Liver (tissue), 2 donors: ENCODE measurements around the gene DPM3.

Experiments
- TF ChIP-seq, protein P1 (sequence below): fragments of 150-350 bp; IDR thresholded peaks from 2 replicates; pipeline ENCODE4 v1.5.1; 2017; ENCODE audit warnings: improper control_type of control experiment, low read depth, low read length; ENCODE audit not compliant: missing input control
- TF ChIP-seq, protein P2 (sequence below): IDR thresholded peaks from 2 replicates; pipeline ENCODE4 v1.6.1; 2016; ENCODE audit warnings: antibody characterized with exemption
- donor health status: healthy.

DNA sequence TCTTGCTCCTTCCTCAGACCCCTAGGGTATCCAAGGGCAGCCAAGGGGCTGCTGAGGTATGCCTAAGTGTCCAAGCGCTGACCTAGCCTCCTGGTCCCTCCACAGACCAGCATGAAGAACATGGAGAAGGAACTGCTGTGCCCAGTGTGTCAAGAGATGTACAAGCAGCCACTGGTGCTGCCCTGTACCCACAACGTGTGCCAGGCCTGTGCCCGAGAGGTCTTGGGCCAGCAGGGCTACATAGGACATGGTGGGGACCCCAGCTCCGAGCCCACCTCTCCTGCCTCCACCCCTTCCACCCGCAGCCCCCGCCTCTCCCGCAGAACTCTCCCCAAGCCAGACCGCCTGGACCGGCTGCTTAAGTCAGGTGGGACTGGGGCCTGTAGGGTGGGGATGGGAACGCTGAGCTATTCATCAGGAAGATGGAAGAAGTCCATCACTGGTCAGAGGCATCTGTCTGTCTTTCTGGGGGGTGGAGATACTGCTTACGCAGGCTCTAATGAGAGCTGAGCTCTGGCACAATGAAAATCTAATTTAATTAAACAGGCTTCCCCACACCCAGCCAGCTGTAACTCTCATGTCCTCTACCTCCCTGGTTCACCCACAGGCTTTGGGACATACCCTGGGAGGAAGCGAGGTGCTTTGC lies 35.1 kb upstream of the DPM3 start:
- TF ChIP-seq, protein P1, sequence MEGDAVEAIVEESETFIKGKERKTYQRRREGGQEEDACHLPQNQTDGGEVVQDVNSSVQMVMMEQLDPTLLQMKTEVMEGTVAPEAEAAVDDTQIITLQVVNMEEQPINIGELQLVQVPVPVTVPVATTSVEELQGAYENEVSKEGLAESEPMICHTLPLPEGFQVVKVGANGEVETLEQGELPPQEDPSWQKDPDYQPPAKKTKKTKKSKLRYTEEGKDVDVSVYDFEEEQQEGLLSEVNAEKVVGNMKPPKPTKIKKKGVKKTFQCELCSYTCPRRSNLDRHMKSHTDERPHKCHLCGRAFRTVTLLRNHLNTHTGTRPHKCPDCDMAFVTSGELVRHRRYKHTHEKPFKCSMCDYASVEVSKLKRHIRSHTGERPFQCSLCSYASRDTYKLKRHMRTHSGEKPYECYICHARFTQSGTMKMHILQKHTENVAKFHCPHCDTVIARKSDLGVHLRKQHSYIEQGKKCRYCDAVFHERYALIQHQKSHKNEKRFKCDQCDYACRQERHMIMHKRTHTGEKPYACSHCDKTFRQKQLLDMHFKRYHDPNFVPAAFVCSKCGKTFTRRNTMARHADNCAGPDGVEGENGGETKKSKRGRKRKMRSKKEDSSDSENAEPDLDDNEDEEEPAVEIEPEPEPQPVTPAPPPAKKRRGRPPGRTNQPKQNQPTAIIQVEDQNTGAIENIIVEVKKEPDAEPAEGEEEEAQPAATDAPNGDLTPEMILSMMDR, result no peak
- TF ChIP-seq, protein P2, sequence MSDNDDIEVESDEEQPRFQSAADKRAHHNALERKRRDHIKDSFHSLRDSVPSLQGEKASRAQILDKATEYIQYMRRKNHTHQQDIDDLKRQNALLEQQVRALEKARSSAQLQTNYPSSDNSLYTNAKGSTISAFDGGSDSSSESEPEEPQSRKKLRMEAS, result no peak
